NCI-H2196 treated with DMSO at 0.1 percent for 48 hours (cell line): Measurements from ENCODE around the gene RPS21.

Source experiments
- DNase-seq: peaks from one replicate; lab custom pipeline; 2025; ENCODE audit not compliant: unreplicated experiment; lab: John Stamatoyannopoulos, UW

RPS21 gene

DNA sequence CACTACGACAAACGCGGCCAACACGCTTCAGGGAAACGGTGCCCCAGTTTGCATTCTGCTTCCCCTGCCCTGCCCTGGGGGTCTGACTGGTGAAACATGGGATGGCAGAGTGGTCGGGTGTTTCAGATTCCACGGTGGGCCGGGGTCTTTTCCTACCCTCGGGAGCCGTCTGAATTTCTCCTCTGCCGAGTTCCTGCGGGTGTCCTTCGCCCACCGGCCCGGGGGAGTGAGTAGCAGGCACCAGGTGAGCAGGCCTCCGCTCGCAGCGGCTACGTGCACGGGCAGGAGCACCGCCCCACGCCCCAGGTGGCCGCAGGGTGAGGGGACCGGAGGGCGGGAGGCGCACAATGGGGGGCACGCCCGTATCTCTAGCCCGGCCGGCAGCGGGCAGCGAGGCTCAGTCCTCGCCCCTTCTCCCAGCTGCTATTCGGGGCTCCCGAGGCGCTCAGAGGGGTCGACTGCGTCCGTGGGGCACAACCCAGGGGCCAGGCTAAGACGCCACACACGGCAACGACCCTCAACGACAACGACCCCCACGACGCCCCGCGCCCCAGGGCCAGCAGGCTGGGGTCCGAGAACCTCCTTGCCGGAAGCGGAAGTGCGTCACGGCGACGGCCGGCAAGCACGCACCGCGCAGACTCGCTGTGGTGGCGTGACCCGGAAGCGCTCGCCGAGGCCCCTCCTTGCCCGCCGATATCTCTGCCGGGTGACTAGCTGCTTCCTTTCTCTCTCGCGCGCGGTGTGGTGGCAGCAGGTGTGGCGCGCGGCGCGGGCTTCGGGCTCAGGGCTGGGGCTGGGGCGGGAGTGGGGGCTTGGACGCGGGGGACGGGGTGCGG is at the start of gene RPS21:
RPS21 (plus strand) TSS at position 721 of the 836 bp plus-strand sequence. CDS start 236 bp downstream, outside the sequence.
- DNase-seq: peak; percentile 86

- DNase-seq: no peak
These were observed 49.2 kb upstream of the RPS21 start for GRCh38 chr20:62337558-62338293.

- no peak for DNase-seq
These were observed 48.6 kb upstream of the RPS21 start for GRCh38 chr20:62338294-62338620.

DNA sequence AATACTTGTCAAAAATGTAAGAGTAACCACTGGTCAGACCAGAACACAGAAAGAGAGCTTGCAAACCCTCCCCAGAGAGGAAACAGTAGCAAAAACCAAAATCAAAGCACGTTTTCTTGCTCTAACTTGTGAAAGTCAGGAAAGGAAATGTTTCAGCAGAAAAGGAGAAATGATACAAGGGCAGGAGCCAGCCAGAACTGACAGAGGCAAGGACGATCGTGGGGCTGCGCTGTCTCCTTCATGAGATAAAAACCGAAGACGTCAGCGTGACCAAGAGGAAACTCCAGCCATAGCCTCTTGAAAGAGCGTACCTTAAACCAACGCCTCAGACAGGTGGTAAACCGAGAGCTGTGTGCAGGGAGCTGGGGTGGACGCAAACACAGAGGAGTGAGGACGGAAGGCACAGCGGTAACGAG is 47.2 kb upstream of the RPS21 start:
- DNase-seq: no peak

- DNase-seq: no peak
These were observed 44.0 kb upstream of the RPS21 start for GRCh38 chr20:62342910-62343309.

GRCh38 chr20:62344092-62344491 is 42.8 kb upstream of the RPS21 start:
- DNase-seq: no peak

DNA sequence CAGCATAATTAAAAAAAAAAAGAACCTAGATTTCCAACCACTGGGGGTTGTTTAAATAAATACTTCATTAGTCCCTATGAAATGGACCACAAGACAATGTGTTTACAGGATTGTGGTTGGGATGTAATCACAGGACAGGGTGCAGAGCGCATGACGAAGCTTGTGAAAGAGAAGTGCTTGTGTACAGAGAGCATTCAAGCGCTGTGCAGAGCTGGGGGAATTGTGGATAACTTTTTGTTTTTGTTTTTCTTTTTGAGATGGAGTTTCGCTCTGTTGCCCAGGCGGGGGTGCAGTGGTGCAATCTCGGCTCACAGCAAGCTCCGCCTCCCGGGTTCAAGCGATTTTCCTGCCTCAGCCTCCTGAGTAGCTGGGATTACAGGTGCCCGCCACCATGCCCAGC is 42.1 kb upstream of the RPS21 start:
- DNase-seq: no peak

- no peak for DNase-seq
These were observed 41.1 kb upstream of the RPS21 start for GRCh38 chr20:62345681-62346370.

GRCh38 chr20:62346398-62347150 is 40.3 kb upstream of the RPS21 start:
- DNase-seq: no peak

GRCh38 chr20:62347151-62347404 is 39.8 kb upstream of the RPS21 start:
- DNase-seq: no peak

DNA sequence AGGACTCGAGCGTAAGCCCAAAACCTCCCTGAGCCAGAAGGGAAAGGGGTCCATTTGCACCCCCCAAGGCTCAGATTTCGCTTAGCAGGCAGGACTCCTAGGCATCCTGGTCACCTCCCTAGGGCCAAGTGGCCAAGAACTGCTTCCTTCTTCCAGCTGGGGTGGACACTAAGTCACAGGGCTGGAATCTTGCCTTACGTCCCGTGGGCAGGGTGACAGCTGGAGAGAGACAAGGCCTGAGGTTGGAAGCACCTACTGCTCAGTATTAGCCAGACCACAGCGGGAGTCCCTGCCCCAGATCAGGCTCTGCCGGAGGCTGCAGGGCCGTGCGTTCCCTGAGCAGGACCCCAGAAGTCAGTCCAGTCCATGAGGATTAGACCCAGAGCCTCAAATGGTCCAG is 39.5 kb upstream of the RPS21 start:
- no peak for DNase-seq

GRCh38 chr20:62348604-62349003 is 38.3 kb upstream of the RPS21 start:
- no peak for DNase-seq

GRCh38 chr20:62349556-62350097 is 37.3 kb upstream of the RPS21 start:
- DNase-seq: no peak

DNA sequence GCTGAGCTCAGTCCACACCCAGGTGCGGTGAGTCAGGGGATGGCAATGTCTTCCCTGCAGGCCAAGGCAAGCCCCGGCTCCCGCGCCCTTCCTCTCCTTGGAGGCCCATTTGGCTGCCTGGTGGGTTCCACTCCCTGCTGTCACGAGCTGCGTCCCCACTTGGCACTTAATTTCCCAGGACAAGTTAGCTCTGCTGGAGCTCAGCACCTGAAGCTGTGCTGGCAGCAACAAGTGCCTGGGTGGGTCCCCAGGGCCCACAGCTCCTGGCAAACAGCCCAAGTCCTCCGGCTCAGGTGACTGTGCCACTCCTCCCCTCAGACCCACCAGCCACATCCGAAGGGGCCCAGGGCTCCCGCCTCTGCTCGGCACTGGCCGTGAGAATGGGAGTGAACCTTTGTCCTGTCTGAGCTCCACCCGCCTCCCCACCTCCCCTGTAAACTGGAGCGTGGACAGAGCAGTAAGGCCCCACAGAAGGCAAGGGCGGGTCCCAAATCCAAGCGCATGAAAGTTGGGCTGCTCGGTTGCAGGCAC is 36.7 kb upstream of the RPS21 start:
- no peak for DNase-seq

DNA sequence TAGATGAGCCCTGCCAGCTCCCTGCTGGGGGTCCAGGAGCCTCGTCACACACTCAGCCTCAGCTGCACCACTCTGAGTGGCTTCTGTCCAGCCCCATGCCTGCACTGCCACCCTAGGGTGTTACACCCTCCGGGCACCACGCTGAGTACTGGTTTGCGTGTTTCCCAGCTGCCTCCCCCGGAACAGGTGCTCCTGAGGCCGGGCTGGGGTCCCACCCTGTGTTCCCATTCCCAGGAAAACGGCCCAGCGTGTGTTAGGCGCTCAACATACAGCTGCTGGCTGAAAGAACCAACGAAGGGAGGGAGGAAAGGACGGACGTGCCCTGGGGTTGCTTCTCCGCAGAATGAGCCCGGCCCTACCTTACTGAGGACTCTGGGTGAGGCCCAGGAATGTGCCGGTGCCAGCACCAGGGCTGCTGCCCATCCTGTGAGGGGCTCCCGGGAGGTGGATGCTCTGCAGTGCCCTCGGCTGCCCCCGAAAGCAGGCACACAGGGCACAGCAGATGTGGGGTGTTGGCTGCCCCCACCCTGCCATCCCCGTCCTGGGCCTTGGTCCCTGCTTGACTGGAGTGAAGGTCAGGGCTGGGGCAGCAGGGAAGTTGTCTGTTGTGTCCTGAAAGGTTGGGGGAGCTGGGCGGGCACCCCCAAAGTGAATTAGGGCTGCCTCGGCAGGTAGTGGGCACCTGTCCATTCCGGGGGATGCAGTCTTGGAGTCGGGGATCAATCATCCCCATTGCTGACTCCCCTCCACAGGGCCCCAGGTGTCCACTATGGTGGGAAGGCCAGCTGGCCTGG is 36.1 kb upstream of the RPS21 start:
- DNase-seq: no peak

- no peak for DNase-seq
These were observed 35.2 kb upstream of the RPS21 start for GRCh38 chr20:62351469-62352401.

- peak; percentile 97 for DNase-seq
These were observed 34.3 kb upstream of the RPS21 start for GRCh38 chr20:62352402-62353288.
